Muscle layer of duodenum (tissue), 2 donors: ENCODE results near the gene DEXI.
"Not testable (repeated sequence)": the region's sequence is repeated elsewhere in the genome, so short reads cannot be mapped to it uniquely, and the experiment has no call there.

Source experiments
- H3K27ac ChIP-seq: one replicate; pipeline ENCODE4 v1.7.0; 2013; ENCODE audit warnings: mild to moderate bottlenecking, low read length
- H3K27me3 ChIP-seq: one replicate; pipeline ENCODE4 v1.7.0; 2013; ENCODE audit warnings: low read depth, mild to moderate bottlenecking, control low read depth, low read length
- H3K36me3 ChIP-seq, 2 donors: one replicate each; pipeline ENCODE4 v1.7.0; 2013; ENCODE audit warnings: low read length in 2 of 2, control low read depth in 1 of 2, mild to moderate bottlenecking in 1 of 2; ENCODE audit not compliant: insufficient read depth in 2 of 2, control insufficient read depth in 1 of 2
- H3K4me1 ChIP-seq, 2 donors: one replicate each; pipeline ENCODE4 v1.7.0; 2013; ENCODE audit warnings: low read length in 2 of 2, mild to moderate bottlenecking in 2 of 2, control low read depth in 1 of 2, moderate library complexity in 1 of 2; ENCODE audit not compliant: insufficient read depth in 2 of 2, control insufficient read depth in 1 of 2
- H3K4me3 ChIP-seq, 2 donors: one replicate each; pipeline ENCODE4 v1.7.0; 2013; ENCODE audit warnings: low read length in 2 of 2, low read depth in 1 of 2, mild to moderate bottlenecking in 1 of 2
- H3K9me3 ChIP-seq, 2 donors: one replicate each; pipeline ENCODE4 v1.7.0; 2013; ENCODE audit warnings: low read length in 2 of 2, control low read depth in 1 of 2, mild to moderate bottlenecking in 1 of 2; ENCODE audit not compliant: control insufficient read depth in 1 of 2
- donor health status: healthy.

Gene DEXI

GRCh38 chr16:10931977-10932632 lies 10.2 kb downstream of the DEXI start:
- Histone ChIP-seq H3K4me3 (no peak overlapping the region), H3K9me3 (no peaks in the 10 kb centered on the region), H3K4me1 (peaks cover 13 to 42% of the 10 kb centered on the region in 2 donors), H3K36me3 (peaks cover 21 to 41% of the 10 kb centered on the region in 2 donors), H3K27ac (no peak overlapping the region), H3K27me3 (no peaks in the 10 kb centered on the region)

DNA sequence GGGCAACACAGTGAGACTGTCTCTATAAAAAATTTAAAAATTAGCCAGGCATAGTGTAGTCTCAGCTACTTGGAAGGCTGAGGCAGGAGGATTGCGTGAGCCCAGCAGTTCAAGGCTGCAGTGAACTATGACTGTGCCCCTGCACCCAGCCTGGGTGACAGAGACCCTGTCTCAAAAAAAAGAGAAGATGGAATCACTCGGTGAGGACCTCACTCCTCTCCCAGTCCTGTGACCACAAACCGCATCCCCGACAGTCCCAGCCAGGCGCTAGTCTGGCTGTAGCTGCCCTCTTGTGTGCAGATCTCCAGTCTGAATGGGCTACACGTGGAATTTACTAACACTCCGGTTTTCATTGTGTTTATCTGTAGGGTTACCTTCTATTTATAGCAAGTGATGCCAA lies 11.1 kb downstream of the DEXI start:
- Histone ChIP-seq H3K27me3 (no peaks in the 10 kb centered on the region), H3K9me3 (no peaks in the 10 kb centered on the region), H3K4me3 (no peak overlapping the region), H3K27ac (no peak overlapping the region), H3K36me3 (peaks cover 22 to 48% of the 10 kb centered on the region in 2 donors), H3K4me1 (peaks cover 6 to 33% of the 10 kb centered on the region in 2 donors)

GRCh38 chr16:10930755-10931093 lies 11.5 kb downstream of the DEXI start:
- H3K27ac ChIP-seq = no peak overlapping the region
- peaks cover 26 to 53% of the 10 kb centered on the region in 2 donors for H3K36me3 ChIP-seq
- H3K4me3 ChIP-seq = no peak overlapping the region

GRCh38 chr16:10929853-10930754 lies 12.2 kb downstream of the DEXI start:
- Histone ChIP-seq H3K27me3 (no peaks in the 10 kb centered on the region), H3K27ac (no peak overlapping the region)

More at GRCh38 chr16:10930755-10931093, 11.5 kb downstream of the DEXI start:
- peaks cover 6 to 29% of the 10 kb centered on the region in 2 donors for H3K4me1 ChIP-seq
- H3K9me3 ChIP-seq = no peaks in the 10 kb centered on the region
- H3K27me3 ChIP-seq = no peaks in the 10 kb centered on the region

DNA sequence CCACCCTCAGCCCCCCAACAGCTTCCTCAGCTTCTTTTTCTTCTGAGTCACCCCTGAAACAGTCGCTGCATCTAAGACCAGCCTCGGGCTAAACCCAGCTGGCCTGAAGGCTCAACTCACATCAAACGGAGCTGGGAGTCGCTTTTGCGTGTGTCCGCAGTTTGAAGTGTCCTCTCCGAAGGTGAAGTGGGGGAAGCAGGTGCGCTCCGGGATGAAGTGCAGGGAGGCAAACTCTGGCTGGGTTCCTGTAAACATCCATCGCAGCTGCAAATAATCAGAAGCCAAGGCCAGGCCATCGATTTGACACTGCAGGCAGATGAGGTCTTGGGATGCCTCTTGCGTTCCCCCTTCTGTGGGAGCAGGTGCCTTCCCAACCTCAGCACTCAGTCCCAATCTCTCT lies 13.2 kb downstream of the DEXI start:
- not testable (repeated sequence) for H3K4me3 ChIP-seq, H3K27ac ChIP-seq, H3K9me3 ChIP-seq, H3K27me3 ChIP-seq
- Histone ChIP-seq H3K4me1 (peaks cover 0 to 17% of the 10 kb centered on the region in 2 donors), H3K36me3 (peaks cover 39 to 65% of the 10 kb centered on the region in 2 donors)

More at GRCh38 chr16:10929853-10930754, 12.2 kb downstream of the DEXI start:
- H3K9me3 ChIP-seq = peaks cover 0 to 1% of the 10 kb centered on the region in 2 donors
- H3K4me3 ChIP-seq = no peak overlapping the region
- peaks cover 5 to 25% of the 10 kb centered on the region in 2 donors for H3K4me1 ChIP-seq
- peaks cover 31 to 58% of the 10 kb centered on the region in 2 donors for H3K36me3 ChIP-seq

DNA sequence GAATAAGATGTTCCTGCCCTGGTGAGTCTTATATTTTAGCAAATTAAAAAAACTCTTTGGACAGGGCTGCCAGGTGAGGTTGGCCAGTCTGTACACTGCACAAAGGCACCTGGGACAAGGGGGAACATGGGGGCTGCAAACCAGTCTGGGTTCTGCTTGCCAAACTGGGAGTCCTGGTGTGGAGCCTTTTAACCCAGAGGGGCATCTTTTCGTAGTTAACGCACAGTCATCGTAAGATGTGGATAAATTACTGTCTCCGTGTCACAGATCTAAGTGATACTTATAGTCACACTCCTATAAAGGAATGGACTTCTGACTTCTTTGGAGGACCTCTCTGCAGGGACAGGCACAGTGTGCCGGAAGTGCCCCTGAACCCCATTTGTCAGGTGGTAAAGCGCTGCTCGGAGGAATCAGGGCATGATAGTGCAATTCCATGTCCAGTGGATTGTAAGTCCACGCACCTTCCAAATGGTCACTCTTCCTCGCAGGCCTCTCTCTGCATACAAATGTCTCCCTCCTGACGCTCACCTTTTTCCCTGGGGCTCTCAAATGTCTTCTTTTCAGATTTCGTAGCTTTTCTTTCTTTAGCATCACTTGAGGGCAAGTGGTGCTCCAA lies 14.7 kb downstream of the DEXI start:
- Histone ChIP-seq H3K9me3 (peaks cover 0 to 4% of the 10 kb centered on the region in 2 donors), H3K4me1 (peaks cover 0 to 7% of the 10 kb centered on the region in 2 donors), H3K27me3 (no peaks in the 10 kb centered on the region), H3K36me3 (peaks cover 37 to 59% of the 10 kb centered on the region in 2 donors), H3K27ac (no peak overlapping the region), H3K4me3 (no peak overlapping the region)

DNA sequence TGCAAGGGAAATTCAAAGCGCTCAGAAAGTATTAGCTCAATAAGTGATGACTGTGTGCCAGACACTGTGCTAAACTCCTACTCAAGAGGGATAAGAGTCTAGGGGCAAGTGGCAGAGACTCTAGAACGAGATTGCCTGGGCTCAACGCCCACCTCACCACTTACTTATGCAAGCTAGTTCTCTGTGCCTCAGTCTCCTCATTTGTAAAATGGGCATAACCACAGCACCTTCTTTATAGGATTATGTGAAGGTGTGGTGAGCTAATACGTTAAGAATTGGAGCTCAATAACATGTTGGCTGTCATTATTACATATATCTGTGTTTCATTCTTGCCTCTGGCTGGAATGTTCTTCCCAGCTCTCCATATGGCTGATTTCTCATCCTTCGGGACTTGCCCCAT lies 15.4 kb downstream of the DEXI start:
- no peaks in the 10 kb centered on the region for H3K27me3 ChIP-seq
- H3K4me3 ChIP-seq = no peak overlapping the region
- H3K9me3 ChIP-seq = peaks cover 0 to 4% of the 10 kb centered on the region in 2 donors
- peaks cover 40 to 57% of the 10 kb centered on the region in 2 donors for H3K36me3 ChIP-seq
- H3K4me1 ChIP-seq = peaks cover 0 to 14% of the 10 kb centered on the region in 2 donors
- H3K27ac ChIP-seq = no peak overlapping the region

DNA sequence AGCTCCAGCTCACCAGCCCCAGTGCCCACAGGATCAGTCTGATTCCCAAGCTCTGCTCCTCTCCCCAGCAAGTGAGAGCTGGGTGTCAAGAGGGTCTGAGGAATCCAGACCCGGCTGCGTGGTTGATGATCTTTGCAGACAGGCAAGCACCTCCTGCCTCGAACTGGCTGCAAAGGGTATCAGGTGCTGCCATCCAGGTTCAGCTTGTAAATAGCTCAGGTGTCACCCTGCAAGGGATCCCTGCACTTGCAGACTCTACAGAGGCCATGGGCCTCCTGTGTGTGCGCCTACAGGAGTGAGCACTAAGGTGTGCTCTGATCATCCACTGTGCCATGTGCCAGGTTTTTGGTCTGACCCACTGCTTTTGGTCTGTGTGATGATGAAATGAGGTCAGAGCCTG lies 16.2 kb downstream of the DEXI start:
- Histone ChIP-seq H3K4me3 (no peak overlapping the region), H3K36me3 (peaks cover 48 to 49% of the 10 kb centered on the region in 2 donors), H3K27me3 (no peaks in the 10 kb centered on the region), H3K27ac (no peak overlapping the region), H3K4me1 (peaks cover 0 to 17% of the 10 kb centered on the region in 2 donors), H3K9me3 (peaks cover 0 to 4% of the 10 kb centered on the region in 2 donors)

DNA sequence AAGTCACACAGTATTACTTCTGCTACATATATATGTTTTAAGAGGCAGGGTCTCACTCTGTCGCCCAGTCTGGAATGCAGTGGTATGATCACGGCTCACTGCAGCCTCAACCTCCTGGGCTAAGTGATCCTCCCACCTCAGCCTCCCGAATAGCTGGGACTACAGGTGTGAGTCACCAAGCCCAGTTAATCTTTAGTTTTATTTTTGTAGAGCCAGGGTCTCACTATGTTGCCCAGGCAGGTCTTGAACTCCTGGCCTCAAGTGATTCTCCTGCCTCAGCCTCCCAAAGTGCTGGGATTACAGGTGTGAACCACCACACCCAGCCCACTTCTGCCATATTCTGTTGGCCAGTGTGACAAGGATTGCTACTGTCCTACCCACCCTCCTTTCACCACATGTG lies 17.0 kb downstream of the DEXI start:
- H3K9me3 ChIP-seq, H3K27me3 ChIP-seq, H3K4me3 ChIP-seq, H3K27ac ChIP-seq: not testable (repeated sequence)
- Histone ChIP-seq H3K4me1 (peaks cover 0 to 17% of the 10 kb centered on the region in 2 donors), H3K36me3 (peaks cover 45 to 48% of the 10 kb centered on the region in 2 donors)

- H3K4me1 ChIP-seq = peaks cover 0 to 10% of the 10 kb centered on the region in 2 donors
- H3K27me3 ChIP-seq = no peaks in the 10 kb centered on the region
- H3K9me3 ChIP-seq = peaks cover 0 to 4% of the 10 kb centered on the region in 2 donors
- no peak overlapping the region for H3K4me3 ChIP-seq
- peaks cover 39 to 48% of the 10 kb centered on the region in 2 donors for H3K36me3 ChIP-seq
- no peak overlapping the region for H3K27ac ChIP-seq
These were observed 18.5 kb downstream of the DEXI start for GRCh38 chr16:10923650-10924214.
